GM18526 (cell line): Measurements from ENCODE around the gene FANCI.

Experiments used
- POLR2A ChIP-seq: IDR thresholded peaks from 3 replicates; pipeline ENCODE4 v1.6.1; 2011; ENCODE audit not compliant: insufficient read length; ENCODE audit errors: extremely low read depth

FANCI gene

DNA sequence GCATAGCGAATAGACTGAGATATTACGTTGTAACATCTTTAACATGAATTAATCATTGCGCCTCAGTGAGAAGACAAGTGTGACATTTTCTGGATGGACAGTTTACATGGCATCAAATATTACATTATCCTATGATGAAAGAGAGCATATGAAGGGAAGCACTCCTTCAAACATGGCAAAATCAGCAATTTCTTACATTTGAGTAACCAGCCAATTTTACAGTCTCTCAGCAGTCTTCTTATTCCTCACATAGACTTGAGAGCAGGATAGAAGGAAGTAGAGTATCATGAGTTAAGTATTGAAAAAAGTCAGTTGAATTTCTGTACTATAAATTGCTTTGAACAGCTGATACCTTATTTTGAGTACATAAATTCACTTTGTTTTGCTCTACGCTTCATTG, 38.9 kb downstream of the FANCI start:
- TF ChIP-seq POLR2A: no peak

- no peak for TF ChIP-seq POLR2A
Observed at GRCh38 chr15:89283201-89283600, 39.4 kb downstream of the FANCI start.

GRCh38 chr15:89291934-89292438, 48.2 kb downstream of the FANCI start:
- TF ChIP-seq POLR2A: no peak

GRCh38 chr15:89293012-89293411, 49.2 kb downstream of the FANCI start:
- no peak for TF ChIP-seq POLR2A

- no peak for TF ChIP-seq POLR2A
Observed at GRCh38 chr15:89299896-89300295, 56.1 kb downstream of the FANCI start.

GRCh38 chr15:89301304-89302089, 57.7 kb downstream of the FANCI start:
- TF ChIP-seq POLR2A: no peak

- TF ChIP-seq POLR2A: no peak
Observed at GRCh38 chr15:89303986-89304385, 60.2 kb downstream of the FANCI start.

- TF ChIP-seq POLR2A: no peak
Observed at GRCh38 chr15:89305395-89305794, 61.6 kb downstream of the FANCI start.

DNA sequence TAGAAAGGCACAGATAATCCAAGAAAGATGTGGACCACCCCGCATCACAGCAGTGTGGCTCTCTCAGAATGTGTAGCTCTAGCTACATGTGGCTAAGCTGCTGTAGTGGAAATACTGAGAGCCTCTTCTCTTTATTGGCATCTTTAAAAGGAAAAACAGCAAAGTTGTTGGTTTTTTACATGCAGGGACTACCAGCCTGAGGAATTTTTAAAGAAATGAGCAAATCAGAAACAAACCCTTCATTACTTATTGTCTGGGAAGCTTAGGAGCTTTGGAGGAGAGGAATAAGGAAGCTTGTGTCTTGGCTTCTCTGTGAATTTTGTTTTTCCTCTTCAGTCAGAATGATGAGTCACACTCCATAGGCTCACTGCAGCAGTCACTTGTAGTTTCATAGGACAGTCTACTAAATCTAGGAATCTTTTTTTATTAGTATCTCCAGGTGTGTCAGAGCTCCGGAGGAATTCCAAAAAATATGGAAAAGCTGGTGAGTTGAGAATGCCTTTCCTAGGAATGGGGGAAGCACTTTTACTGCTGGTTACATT, 63.3 kb downstream of the FANCI start:
- TF ChIP-seq POLR2A: no peak

- TF ChIP-seq POLR2A: no peak
Observed at GRCh38 chr15:89307791-89308190, 64.0 kb downstream of the FANCI start.

DNA sequence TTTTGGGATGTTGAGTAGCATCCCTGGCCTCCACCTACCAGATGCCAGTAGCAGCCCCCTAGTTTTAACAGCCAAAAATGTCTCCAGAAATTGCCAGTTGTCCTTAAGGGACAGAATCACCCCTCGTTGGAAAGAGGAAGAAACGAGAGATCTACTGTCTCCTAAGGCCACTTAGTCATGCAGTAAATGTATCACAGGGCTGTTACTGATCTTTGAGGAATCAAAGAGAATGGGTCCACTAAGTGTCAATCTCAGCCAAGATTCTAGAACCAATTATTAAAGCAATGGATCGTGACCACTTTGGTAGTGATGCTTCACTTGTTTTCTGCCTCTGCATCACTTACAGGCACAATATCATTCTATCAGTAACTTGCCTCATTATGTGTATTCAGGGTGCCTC, 64.5 kb downstream of the FANCI start:
- TF ChIP-seq POLR2A: no peak

DNA sequence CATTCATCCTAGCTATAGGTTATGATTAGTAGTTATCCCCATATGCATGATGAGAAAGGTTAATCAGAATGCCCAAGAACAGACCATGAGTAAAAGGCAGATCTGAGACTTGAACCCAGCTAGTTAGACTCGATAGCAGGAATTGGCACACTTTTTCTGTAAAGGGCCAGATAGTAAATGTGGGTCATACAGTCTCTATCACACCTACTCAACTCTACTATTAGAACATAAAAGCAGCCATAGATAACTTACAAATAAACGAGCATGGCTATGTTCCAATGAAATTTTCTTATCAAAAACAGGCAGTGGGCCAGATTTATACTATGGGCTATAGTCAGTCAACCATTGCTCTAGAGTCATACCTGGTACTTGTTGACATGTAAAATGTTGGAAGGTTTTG, 66.2 kb downstream of the FANCI start:
- TF ChIP-seq POLR2A: no peak

GRCh38 chr15:89315375-89315929, 71.7 kb downstream of the FANCI start:
- no peak for TF ChIP-seq POLR2A

DNA sequence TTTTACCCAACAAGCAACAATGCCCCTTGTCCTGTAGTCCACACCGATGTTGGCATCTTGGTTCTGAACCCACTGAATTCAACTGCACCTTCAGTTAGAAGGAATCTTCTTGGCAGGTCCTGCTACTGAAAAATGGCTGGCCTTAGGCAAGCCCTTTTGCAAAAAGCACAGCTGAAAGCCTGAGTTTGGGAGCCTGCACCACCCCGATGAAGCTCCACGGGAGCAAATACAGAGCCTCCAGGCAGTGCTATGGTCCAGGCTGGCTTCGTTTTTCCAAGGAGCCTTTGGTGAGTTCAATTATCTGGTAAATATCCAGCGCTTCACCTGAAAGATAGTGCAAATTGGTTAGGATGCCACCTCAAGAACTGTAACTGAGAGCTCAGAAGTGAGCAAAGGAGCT, 72.7 kb downstream of the FANCI start:
- no peak for TF ChIP-seq POLR2A

DNA sequence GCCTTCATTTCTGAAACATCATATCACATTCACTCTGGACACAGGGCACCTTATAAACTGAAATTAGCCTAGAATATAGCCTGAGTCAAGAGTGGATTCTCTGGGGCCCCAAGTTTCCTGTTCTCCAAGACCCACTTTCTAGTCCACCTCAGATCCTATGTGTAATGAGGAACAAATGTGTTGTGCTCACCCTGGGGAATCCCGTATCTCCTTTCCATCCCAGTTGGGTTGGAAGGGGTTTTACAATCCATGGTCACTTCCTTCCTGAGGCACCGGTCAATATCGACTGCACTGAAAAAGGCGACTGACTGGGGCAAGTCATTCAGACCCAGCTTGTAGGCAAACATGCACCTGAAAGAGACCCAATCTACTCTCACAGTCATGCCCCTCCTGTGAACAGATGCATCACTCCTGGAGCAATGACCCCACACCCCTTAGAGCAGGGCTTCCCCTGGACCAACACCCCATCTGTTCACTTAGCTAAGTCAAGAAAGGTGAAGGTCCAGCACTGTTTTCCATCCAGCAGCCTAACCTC, 73.5 kb downstream of the FANCI start:
- no peak for TF ChIP-seq POLR2A

- TF ChIP-seq POLR2A: no peak
Observed at GRCh38 chr15:89319678-89320077, 75.9 kb downstream of the FANCI start.
